ENCODE results near the gene CYP27B1.

DNA sequence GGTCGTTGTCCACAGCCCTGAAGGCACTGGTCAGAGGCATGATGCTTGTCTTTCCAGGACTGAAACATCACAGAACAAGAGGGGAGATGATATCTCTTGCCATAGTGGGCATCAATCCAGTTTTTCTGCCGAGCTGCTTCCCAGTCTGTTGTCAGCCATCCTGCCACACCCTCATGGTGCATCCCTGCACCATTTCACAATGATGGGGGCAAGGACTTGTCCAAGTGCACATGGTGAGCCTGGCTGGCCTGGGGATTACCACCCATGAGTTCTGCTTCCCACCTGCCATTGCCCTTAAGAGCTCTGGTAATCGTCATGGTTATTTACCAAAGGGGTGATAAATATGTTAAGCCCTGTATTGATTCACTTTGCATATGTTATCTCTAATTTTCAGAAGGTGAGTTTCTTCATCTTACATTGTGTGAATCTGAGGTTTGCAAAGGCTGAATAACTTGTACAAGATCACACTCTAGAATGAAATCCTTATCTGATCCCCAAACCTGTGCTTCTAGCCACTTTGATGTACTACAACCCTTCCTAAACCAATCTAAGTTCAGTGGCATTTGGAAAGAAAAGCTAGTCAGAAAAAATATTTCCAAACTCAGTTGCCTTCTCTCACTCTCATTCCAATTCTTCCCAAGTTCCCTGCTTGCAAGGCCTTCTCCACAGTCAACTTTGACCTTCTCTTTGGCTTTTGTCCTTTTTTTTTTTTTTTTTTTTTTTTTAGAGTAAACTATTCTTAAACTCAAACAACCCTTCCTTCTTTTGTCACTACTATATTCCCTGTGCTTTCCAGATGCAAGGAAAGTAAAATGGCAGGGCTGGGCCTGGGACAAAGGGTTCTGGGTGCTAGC lies 49.4 kb upstream of the CYP27B1 start:
- TF ChIP-seq, protein P1, sequence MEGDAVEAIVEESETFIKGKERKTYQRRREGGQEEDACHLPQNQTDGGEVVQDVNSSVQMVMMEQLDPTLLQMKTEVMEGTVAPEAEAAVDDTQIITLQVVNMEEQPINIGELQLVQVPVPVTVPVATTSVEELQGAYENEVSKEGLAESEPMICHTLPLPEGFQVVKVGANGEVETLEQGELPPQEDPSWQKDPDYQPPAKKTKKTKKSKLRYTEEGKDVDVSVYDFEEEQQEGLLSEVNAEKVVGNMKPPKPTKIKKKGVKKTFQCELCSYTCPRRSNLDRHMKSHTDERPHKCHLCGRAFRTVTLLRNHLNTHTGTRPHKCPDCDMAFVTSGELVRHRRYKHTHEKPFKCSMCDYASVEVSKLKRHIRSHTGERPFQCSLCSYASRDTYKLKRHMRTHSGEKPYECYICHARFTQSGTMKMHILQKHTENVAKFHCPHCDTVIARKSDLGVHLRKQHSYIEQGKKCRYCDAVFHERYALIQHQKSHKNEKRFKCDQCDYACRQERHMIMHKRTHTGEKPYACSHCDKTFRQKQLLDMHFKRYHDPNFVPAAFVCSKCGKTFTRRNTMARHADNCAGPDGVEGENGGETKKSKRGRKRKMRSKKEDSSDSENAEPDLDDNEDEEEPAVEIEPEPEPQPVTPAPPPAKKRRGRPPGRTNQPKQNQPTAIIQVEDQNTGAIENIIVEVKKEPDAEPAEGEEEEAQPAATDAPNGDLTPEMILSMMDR (conservative IDR thresholded peaks at IDR 0.05; ENCODE audit: low read depth, low read length) = no peak
- no peak for TF ChIP-seq EZH2 (IDR thresholded peaks at IDR 0.05; ENCODE audit: borderline replicate concordance, low read depth, low read length, poor library complexity, severe bottlenecking)
